RWPE1 (cell line): ENCODE data around the gene DBR1.

ENCODE experiments used
- CTCF ChIA-PET: fragments of 350-600 bp; sonication (Branson Sonifier 250); formaldehyde crosslinking; extraction: SDS; loops from one replicate; lab custom pipeline; 2021; lab: Yijun Ruan, JAX
- POLR2A ChIA-PET: fragments of 400-600 bp; formaldehyde crosslinking; extraction: SDS; loops from one replicate; lab custom pipeline; 2020; ENCODE audit warnings: antibody characterized with exemption; ENCODE audit not compliant: low non-redundant PET; lab: Yijun Ruan, JAX
- DNase-seq: peaks from one replicate; pipeline ENCODE4 v3.0.0; 2012; ENCODE audit warnings: low spot score
- H3K27ac ChIP-seq: fragments of 450-650 bp; 2 replicates; pipeline ENCODE4 v1.5.1; 2017
- CTCF ChIP-seq: fragments of 450-650 bp; conservative IDR thresholded peaks from 2 replicates; pipeline ENCODE4 v1.5.1; 2017; ENCODE audit warnings: low read depth, mild to moderate bottlenecking

Gene DBR1

DNA sequence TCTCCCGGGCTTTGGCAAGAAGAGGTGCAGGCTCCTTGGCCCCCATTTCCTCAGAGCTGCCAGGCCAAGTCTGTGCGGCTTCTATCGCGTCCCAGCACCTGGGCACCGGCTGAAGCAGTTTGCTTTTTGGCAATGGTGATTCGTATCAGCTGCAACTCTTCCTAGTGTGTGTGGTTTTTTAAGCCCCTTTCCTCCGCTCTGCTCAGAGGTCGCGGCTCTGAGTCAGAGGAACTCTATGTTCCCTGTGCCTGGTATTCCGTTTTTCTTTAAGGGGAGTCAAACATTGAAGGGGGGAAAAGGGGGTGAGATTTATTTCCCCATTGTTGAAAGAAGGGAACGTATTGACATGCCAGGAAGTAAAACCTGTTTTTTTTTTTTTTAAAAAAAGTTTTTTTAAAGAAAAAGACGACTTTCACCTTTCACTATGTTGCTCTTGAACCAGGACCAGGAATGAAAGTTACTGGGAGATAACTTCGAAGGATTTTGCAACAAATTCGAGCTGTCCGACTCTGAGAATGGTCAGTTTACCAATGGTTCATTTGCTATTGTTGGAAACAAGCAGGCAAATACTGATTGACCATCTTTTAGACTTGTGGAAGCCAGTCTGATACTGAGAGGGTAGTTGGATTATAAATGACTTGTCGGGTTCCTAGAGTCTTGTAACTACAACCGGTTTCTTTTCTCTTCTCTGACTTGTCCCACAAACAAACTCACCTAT, 13.5 kb upstream of the DBR1 start:
- CTCF ChIA-PET: interaction anchor here (0.7 kb wide), 1 partner anchor 15 kb away, joined by 3 read pairs; no protein-coding TSS in a partner anchor
- TF ChIP-seq CTCF: no peak
- peak; percentile 60 for DNase-seq
- H3K27ac ChIP-seq: peak overlapping the region; percentile 91
- POLR2A ChIA-PET: no interaction called here

- TF ChIP-seq CTCF: no peak
- POLR2A ChIA-PET: interaction anchor here (1.0 kb wide), 1 partner anchor 11 kb away, joined by 3 read pairs; no protein-coding TSS in a partner anchor
- DNase-seq: peak; percentile 64
These were observed 12.7 kb upstream of the DBR1 start, which contains the start of gene ARMC8 for GRCh38 chr3:138187296-138188012. TSS of gene ARMC8 (plus strand) at chr3:138187301. CDS start at chr3:138187555, 254 bp downstream.

GRCh38 chr3:138186803-138187295, 12.1 kb upstream of the DBR1 start:
- CTCF ChIA-PET: interaction anchor here (0.6 kb wide), 1 partner anchor 193 kb away, joined by 5 read pairs; no protein-coding TSS in a partner anchor
- DNase-seq: peak; percentile 98
- TF ChIP-seq CTCF: no peak
- POLR2A ChIA-PET: interaction anchor here (1.0 kb wide), 1 partner anchor 10 kb away, joined by 3 read pairs; no protein-coding TSS in a partner anchor
- peak overlapping the region; percentile 91 for H3K27ac ChIP-seq

More at GRCh38 chr3:138187296-138188012, 12.7 kb upstream of the DBR1 start, which contains the start of gene ARMC8:
- peak within 1 kb of the TSS; percentile 91 for H3K27ac ChIP-seq
- CTCF ChIA-PET: no interaction called here

GRCh38 chr3:138186221-138186620, 11.5 kb upstream of the DBR1 start:
- POLR2A ChIA-PET: interaction anchor here (1.0 kb wide), 1 partner anchor 10 kb away, joined by 3 read pairs; no protein-coding TSS in a partner anchor
- DNase-seq: no peak
- CTCF ChIA-PET: interaction anchor here (0.6 to 0.7 kb wide), 2 partner anchors 104 to 193 kb away, joined by 3 to 5 read pairs; no protein-coding TSS in a partner anchor
- no peak overlapping the region for H3K27ac ChIP-seq
- no peak for TF ChIP-seq CTCF

- DNase-seq: peak; percentile 13
- TF ChIP-seq CTCF: no peak
- ChIA-PET POLR2A (no interaction called here), CTCF (no interaction called here)
- H3K27ac ChIP-seq: no peak overlapping the region
These were observed 10.3 kb upstream of the DBR1 start for GRCh38 chr3:138184994-138185393.
